ENCODE measurements around the gene SLC1A7.

The SLC1A7 gene

DNA sequence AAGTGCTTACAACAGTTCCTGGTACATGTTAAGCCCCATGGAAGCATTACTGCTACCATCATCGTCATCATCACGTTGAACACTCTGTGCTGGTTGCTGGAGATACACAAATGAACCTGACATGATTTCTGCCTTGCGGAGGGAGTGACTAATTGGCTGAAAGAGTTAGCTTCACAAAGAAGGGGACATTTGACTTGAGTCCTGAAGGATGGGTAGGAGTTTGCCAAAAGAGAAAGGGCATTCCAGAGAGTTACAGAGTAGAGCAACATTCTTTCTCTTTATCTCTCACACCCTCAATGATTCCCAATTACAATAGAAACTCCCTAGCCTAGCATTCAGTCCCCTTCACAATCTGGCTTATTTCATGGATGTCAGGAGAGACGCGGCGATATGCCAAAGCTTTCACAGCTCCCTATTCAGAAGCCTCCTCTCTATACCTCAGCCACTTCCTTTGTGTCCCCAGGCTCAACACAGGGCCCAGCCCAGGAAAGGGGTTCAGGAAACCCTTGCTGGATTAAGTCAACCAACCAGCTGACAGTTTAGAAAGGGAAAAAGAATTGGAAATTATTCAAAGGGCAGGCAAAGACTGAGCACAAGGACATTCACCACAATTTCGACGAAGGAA is 38.0 kb downstream of the SLC1A7 start:
- intact Hi-C loops (cut with DNase I), result no loop called here
- no peak for DNase-seq

GRCh38 chr1:53094533-53094919 is 47.9 kb downstream of the SLC1A7 start:
- intact Hi-C loops (cut with DNase I), result no loop called here

DNA sequence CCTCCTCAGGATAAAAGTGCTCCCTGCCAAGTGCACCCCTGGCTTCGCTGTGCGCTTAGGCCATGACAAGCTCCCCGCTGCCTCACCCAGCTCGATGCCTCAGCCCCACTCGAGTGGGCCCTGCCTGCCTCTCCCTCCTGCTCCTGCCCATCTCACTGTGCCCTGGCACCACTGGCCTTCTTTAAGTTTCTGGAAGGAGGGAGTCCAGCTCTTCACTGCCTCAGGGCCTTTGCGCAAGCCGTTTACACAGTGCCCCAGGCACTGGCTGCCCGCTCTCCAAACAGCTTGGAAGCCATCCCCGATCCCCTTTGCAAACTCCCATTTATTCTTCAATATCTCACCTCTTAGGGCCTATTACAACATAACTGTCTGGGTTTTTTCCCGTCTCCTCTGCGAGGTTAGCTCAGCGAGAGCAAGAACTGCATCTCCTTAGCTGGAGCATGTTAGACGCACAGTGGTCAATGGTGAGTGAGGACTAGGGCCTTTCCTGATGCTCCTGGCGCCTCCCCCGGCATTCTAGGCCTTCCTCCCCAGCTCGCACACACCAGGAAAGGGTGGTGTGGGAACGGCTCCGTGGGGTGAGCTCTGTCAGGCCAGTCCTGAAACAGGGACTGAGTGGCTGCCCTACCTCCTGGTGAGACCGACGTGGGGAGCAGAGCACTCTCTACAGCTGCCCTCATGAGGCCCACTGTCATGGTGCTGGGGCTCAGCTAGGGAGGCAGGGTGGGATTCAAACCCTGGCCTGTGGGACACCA is 48.5 kb downstream of the SLC1A7 start:
- intact Hi-C loops (cut with DNase I), result no loop called here
- no peak for DNase-seq

More at GRCh38 chr1:53094533-53094919, 47.9 kb downstream of the SLC1A7 start:
- no peak for DNase-seq

GRCh38 chr1:53093451-53093754 is 49.0 kb downstream of the SLC1A7 start:
- DNase-seq, result no peak
- intact Hi-C loops (cut with DNase I), result no loop called here

- intact Hi-C loops (cut with DNase I), result no loop called here
- DNase-seq, result no peak
Observed at GRCh38 chr1:53092659-53093450, 49.6 kb downstream of the SLC1A7 start.

- peak in 40 of 42 donors; percentile 13 to 74 (median 42) for DNase-seq
- intact Hi-C loops (cut with DNase I), result no loop called here
Observed at GRCh38 chr1:53091841-53092645, 50.4 kb downstream of the SLC1A7 start.

- intact Hi-C loops (cut with DNase I), result no loop called here
Observed at GRCh38 chr1:53090227-53091147, 52.0 kb downstream of the SLC1A7 start.

GRCh38 chr1:53089478-53090226 is 52.8 kb downstream of the SLC1A7 start:
- no peak for DNase-seq
- intact Hi-C loops (cut with DNase I), result no loop called here

More at GRCh38 chr1:53090227-53091147, 52.0 kb downstream of the SLC1A7 start:
- DNase-seq, result no peak

DNA sequence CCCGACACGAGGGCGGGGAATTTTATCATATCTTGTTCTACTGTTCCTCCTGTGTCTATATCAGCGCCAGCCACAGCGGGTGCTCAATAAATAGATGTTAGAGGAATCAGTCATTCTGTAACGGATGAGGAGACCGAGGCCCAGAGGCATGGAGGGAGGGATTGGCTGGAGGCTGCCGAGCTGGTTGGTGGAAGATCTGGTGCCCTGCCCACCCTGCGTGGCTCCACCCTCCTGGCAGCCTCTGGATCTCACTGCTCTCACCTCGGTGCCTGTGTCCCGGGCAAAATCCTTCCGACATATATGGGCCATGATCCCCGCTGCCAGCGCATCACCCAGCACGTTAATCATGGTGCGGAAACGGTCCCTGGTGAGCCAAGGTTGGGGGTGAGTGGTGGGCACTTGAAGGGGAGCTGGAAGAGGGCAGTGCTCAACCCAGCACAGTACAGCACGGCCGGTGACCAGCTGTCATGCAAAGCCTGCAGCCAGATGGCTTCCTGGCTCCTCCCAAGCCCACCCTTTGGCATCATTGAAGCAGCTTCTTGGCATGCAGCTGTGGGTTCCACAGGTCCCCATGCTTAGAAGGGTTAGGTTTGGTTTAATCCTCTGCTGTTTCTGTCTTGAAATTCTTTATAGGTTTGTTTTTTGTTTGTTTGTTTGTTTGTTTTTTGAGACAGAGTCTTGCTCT is 53.7 kb downstream of the SLC1A7 start:
- DNase-seq, result no peak
- intact Hi-C loops (cut with DNase I), result no loop called here

DNA sequence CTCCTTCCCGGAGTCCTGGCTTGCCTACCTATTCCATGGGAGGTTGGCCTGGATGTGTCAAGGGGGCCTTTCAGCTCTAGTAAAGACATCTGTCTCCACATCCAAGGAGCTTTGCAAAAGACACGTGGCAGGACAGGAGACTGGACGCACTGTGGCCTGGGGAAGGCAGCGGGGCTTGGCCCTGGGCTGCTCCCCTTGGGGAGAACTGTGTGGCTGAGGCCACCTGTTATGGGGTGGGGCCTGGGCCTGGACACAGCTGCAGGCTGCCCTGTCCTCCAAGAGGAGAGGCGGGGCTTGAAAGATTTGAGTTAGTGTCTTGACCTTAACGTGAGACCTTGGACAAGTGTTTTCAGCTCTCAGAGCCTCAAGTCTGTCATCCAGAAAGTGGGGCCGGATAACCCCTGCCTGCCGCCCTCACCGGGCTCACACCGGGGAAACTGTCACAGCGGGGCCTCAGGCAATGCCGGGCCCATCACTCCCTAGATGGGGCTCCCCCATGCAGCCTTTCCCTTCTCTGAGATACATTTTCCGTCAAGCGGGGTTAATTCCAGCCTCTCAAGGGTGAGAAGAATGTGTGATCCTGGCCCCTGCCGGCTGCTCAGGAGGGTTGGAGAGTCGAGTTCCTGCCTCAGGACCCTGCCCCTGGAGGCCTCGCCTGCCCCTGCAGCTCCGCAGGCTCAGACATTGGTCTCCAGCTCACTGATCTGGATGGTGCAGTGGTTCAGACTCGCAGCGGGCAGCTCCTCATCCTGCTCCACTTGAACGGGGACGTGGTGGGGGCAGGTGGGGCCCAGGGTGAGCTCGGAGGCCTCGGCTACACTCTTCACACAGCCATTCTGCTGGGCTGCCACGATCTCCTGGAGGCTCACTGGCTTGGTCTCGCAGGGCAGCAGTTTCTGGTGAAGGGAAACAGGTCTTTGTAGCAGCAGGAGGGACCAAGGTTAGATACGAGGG is 54.8 kb downstream of the SLC1A7 start:
- DNase-seq, result no peak
- intact Hi-C loops (cut with DNase I), result no loop called here

- intact Hi-C loops (cut with DNase I), result no loop called here
- DNase-seq, result no peak
Observed at GRCh38 chr1:53086491-53087070, 55.9 kb downstream of the SLC1A7 start.

DNA sequence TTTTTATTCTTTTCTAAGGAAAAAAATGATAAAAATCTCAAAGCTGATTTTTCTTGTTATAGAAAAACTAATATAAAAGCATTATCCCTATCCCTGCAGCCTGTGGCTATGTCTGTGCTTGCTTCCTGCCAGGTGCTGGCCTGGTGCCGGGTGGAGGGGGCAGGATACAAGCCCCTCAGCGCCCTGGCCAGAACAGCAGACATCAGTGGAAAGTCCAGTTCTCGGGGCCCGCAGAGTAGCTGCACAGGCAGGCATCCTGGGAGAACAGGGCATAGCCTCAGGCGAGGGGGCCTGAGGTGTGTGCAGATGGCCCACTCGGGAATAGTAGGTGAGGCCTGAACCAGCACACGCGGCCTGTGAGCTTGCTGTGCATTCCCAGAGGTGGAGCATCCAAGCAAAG is 57.0 kb downstream of the SLC1A7 start:
- intact Hi-C loops (cut with DNase I), result no loop called here
- DNase-seq, result no peak

- intact Hi-C loops (cut with DNase I), result no loop called here
Observed at GRCh38 chr1:53084589-53084971, 57.9 kb downstream of the SLC1A7 start.

GRCh38 chr1:53083636-53084588 is 58.5 kb downstream of the SLC1A7 start:
- no peak for DNase-seq
- intact Hi-C loops (cut with DNase I), result no loop called here

More at GRCh38 chr1:53084589-53084971, 57.9 kb downstream of the SLC1A7 start:
- DNase-seq, result no peak

All from head of caudate nucleus (tissue), 42 donors.